Astrocyte of the spinal cord (primary cell): Measurements from ENCODE around the gene RNLS.
"Not testable (repeated sequence)": the region's sequence is repeated elsewhere in the genome, so short reads cannot be mapped to it uniquely, and the experiment has no call there.

Experiments
- DNase-seq: peaks from one replicate; pipeline ENCODE4 v3.0.0; 2011; ENCODE audit warnings: low read depth, low spot score
- H3K4me3 ChIP-seq: 2 replicates; pipeline ENCODE4 v1.5.1; 2011; ENCODE audit warnings: low read depth, mild to moderate bottlenecking, low read length, moderate library complexity
- in situ Hi-C: cut with HindIII; loops from 2 replicates; pipeline ENCODE4 v1.10.0; 2017; ENCODE audit warnings: low sequenced_read_pairs
- TF ChIP-seq, protein P1 (sequence below): IDR thresholded peaks from 2 replicates; pipeline ENCODE4 v1.5.1; 2012; ENCODE audit warnings: low read depth, mild to moderate bottlenecking, low read length, inconsistent platforms

RNLS gene

GRCh38 chr10:88361995-88362807, 220.9 kb downstream of the RNLS start:
- in situ Hi-C loops: no loop called here
- TF ChIP-seq, protein P1, sequence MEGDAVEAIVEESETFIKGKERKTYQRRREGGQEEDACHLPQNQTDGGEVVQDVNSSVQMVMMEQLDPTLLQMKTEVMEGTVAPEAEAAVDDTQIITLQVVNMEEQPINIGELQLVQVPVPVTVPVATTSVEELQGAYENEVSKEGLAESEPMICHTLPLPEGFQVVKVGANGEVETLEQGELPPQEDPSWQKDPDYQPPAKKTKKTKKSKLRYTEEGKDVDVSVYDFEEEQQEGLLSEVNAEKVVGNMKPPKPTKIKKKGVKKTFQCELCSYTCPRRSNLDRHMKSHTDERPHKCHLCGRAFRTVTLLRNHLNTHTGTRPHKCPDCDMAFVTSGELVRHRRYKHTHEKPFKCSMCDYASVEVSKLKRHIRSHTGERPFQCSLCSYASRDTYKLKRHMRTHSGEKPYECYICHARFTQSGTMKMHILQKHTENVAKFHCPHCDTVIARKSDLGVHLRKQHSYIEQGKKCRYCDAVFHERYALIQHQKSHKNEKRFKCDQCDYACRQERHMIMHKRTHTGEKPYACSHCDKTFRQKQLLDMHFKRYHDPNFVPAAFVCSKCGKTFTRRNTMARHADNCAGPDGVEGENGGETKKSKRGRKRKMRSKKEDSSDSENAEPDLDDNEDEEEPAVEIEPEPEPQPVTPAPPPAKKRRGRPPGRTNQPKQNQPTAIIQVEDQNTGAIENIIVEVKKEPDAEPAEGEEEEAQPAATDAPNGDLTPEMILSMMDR: no peak

GRCh38 chr10:88361494-88361893, 221.6 kb downstream of the RNLS start:
- no peak overlapping the region for H3K4me3 ChIP-seq
- in situ Hi-C loops: no loop called here
- no peak for DNase-seq
- TF ChIP-seq, protein P1: no peak

More at GRCh38 chr10:88361995-88362807, 220.9 kb downstream of the RNLS start:
- DNase-seq: no peak
- no peak overlapping the region for H3K4me3 ChIP-seq

- H3K4me3 ChIP-seq, in situ Hi-C loops, DNase-seq: not testable (repeated sequence)
These were observed 227.4 kb downstream of the RNLS start for GRCh38 chr10:88355750-88356149.

- in situ Hi-C loops: no loop called here
- TF ChIP-seq, protein P1: no peak
- no peak for DNase-seq
- H3K4me3 ChIP-seq: no peak overlapping the region
These were observed 235.4 kb downstream of the RNLS start for GRCh38 chr10:88347597-88348304.

DNA sequence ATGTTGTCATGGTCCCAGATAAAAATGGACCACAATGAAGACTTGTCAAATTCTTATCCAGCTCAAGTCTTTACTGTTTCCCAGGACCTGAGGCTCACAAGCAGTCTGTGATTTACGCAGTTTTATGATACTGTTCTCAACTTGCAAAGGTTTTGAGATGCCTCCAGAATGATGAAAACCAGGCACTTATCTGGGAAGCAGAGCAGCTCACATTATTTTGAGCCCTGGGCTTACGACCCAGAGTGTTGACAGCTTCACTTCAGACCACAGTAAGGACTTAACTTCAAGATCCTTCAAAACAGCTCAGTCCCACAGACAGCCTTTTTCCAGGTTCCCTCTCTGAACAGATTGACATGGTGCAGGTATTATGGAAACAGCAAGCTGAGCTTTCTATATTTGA, 236.1 kb downstream of the RNLS start:
- TF ChIP-seq, protein P1: no peak
- in situ Hi-C loops: no loop called here
- no peak overlapping the region for H3K4me3 ChIP-seq
- no peak for DNase-seq

GRCh38 chr10:88346144-88346977, 236.8 kb downstream of the RNLS start:
- TF ChIP-seq, protein P1: no peak

More at GRCh38 chr10:88346144-88346977, 236.8 kb downstream of the RNLS start:
- no peak overlapping the region for H3K4me3 ChIP-seq
- in situ Hi-C loops: no loop called here
- DNase-seq: no peak
